HG03108 (cell line): ENCODE results near the gene IMPDH2.

Experiments used
- ATAC-seq: cut with Tn5 transposase; IDR thresholded peaks from one replicate; pipeline ENCODE4 v1.9.1; 2021; ENCODE audit warnings: moderate library complexity; ENCODE audit not compliant: unreplicated experiment

IMPDH2 gene

GRCh38 chr3:48984663-48985062 is 44.5 kb downstream of the IMPDH2 start:
- no peak for ATAC-seq

- ATAC-seq: no peak
Observed at GRCh38 chr3:48983096-48983495, 46.1 kb downstream of the IMPDH2 start.

- no peak for ATAC-seq
Observed at GRCh38 chr3:48982686-48983085, 46.5 kb downstream of the IMPDH2 start.

- ATAC-seq: no peak
Observed at GRCh38 chr3:48982016-48982415, 47.2 kb downstream of the IMPDH2 start.

- no peak for ATAC-seq
Observed at GRCh38 chr3:48980295-48980694, 48.9 kb downstream of the IMPDH2 start.

- no peak for ATAC-seq
Observed at GRCh38 chr3:48979451-48979850, 49.7 kb downstream of the IMPDH2 start.
